HCT116 (cell line): ENCODE measurements around the gene LACRT.

ENCODE experiments used
- CTCF ChIP-seq, 3 experiments: fragments of 200-600 bp in 1 of 3; sonication (generic) in 1 of 3; IDR thresholded peaks in 2 of 3; conservative IDR thresholded peaks in 1 of 3; 2 replicates each; pipeline ENCODE4 v1.5.1; 2012 to 2017; ENCODE audit warnings: low read depth in 2 of 3, low read length in 2 of 3, antibody characterized with exemption in 1 of 3, borderline replicate concordance in 1 of 3, control low read depth in 1 of 3, mild to moderate bottlenecking in 1 of 3, mixed read lengths in 1 of 3, mixed run types in 1 of 3, moderate library complexity in 1 of 3; ENCODE audit not compliant: insufficient read depth in 1 of 3
- JUND ChIP-seq: IDR thresholded peaks from 2 replicates; pipeline ENCODE4 v1.6.1; 2012
- RAD21 ChIP-seq: IDR thresholded peaks from 2 replicates; pipeline ENCODE4 v1.6.1; 2012; ENCODE audit warnings: low read depth, mild to moderate bottlenecking

GRCh38 chr12:54631551-54631950 is 3.1 kb downstream of the LACRT start:
- no peak for TF ChIP-seq CTCF (IDR thresholded peaks at IDR 0.05 in 2 of 3, conservative IDR thresholded peaks at IDR 0.05 in 1 of 3; ENCODE audit: borderline replicate concordance in 1 of 3, insufficient read depth in 1 of 3, low read depth in 2 of 3, low read length in 2 of 3)
- no peak for TF ChIP-seq JUND
- no peak for TF ChIP-seq RAD21
